PC-9 (cell line): ENCODE data around the gene SAPCD1. TPM values are rescaled to one million over a fixed set of nuclear protein-coding genes. Genes with fewer than 3 reads are reported as not detected.

Experiments
- BruUV-seq: library from RNA; stranded (reverse); fragments of 400-500 nt; replicated peaks from 2 replicates; lab custom pipeline; 2021; lab: Mats Ljungman, UMichigan
- CTCF ChIA-PET: fragments of 300-600 bp; sonication (Branson Sonifier 250); formaldehyde crosslinking; loops from one replicate; lab custom pipeline; 2022; ENCODE audit warnings: antibody characterized with exemption; lab: Charles Lee
- POLR2A ChIA-PET: fragments of 300-600 bp; sonication (Branson Sonifier 250); formaldehyde crosslinking; loops from one replicate; lab custom pipeline; 2022; ENCODE audit warnings: antibody characterized with exemption; ENCODE audit not compliant: unreplicated experiment; lab: Charles Lee
- DNase-seq, 2 experiments: peaks; one replicate each; pipeline versions ENCODE4 v3.0.0 to v3.0.0-alpha.2; 2015 to 2022; ENCODE audit warnings: mixed read lengths in 1 of 2
- H2AFZ ChIP-seq: fragments of 200-600 bp; sonication (generic); 2 replicates; pipeline ENCODE4 v1.8.1; 2017; ENCODE audit warnings: antibody characterized with exemption
- H3F3A ChIP-seq: fragments of 200-600 bp; sonication (generic); 2 replicates; pipeline ENCODE4 v1.8.1; 2017; ENCODE audit warnings: antibody characterized with exemption, mild to moderate bottlenecking, low read depth; ENCODE audit not compliant: insufficient read depth
- H3K27ac ChIP-seq: fragments of 200-600 bp; sonication (generic); 2 replicates; pipeline ENCODE4 v1.6.1; 2016; ENCODE audit warnings: mixed run types
- H3K27me3 ChIP-seq: fragments of 200-600 bp; sonication (generic); 2 replicates; pipeline ENCODE4 v1.6.1; 2016; ENCODE audit warnings: low read depth, mixed run types; ENCODE audit not compliant: insufficient read depth
- H3K36me3 ChIP-seq: fragments of 200-600 bp; sonication (generic); 2 replicates; pipeline ENCODE4 v1.6.1; 2016; ENCODE audit warnings: low read depth, mixed run types
- H3K4me1 ChIP-seq: fragments of 200-600 bp; sonication (generic); replicated peaks from 2 replicates; pipeline ENCODE4 v1.6.1; 2016; ENCODE audit warnings: mixed run types; ENCODE audit not compliant: insufficient read depth
- H3K4me2 ChIP-seq: fragments of 200-600 bp; sonication (generic); 2 replicates; pipeline ENCODE4 v1.6.1; 2017; ENCODE audit warnings: mixed run types
- H3K4me3 ChIP-seq: fragments of 200-600 bp; sonication (generic); 2 replicates; pipeline ENCODE4 v1.6.1; 2016; ENCODE audit warnings: mixed run types
- H3K79me2 ChIP-seq: fragments of 200-600 bp; sonication (generic); 2 replicates; pipeline ENCODE4 v1.6.1; 2017; ENCODE audit warnings: low read depth, mixed run types
- H3K9me2 ChIP-seq: fragments of 200-600 bp; sonication (generic); 2 replicates; pipeline ENCODE4 v1.8.1; 2017; ENCODE audit warnings: mild to moderate bottlenecking; ENCODE audit not compliant: insufficient read depth
- H3K9me3 ChIP-seq: fragments of 200-600 bp; sonication (generic); 2 replicates; pipeline ENCODE4 v1.8.1; 2016; ENCODE audit warnings: low read depth; ENCODE audit not compliant: insufficient read depth
- H4K20me1 ChIP-seq: fragments of 200-600 bp; sonication (generic); 2 replicates; pipeline ENCODE4 v1.8.1; 2017; ENCODE audit not compliant: insufficient read depth
- EZH2 ChIP-seq: fragments of 200-600 bp; sonication (generic); IDR thresholded peaks from 2 replicates; pipeline ENCODE4 v1.8.0; 2017; ENCODE audit warnings: antibody characterized with exemption, low read depth
- intact Hi-C: fragments of 100-400 bp; cut with micrococcal nuclease; formaldehyde crosslinking; loops from one replicate; pipeline ENCODE4 v1.10.0; 2022; ENCODE audit not compliant: unreplicated experiment
- total RNA-seq: library from RNA; stranded (reverse); gene quantifications from 2 replicates; pipeline ENCODE4 v1.2.3, GENCODE V29; 2021
- TF ChIP-seq, protein P1 (sequence below): fragments of 200-600 bp; sonication (generic); conservative IDR thresholded peaks from 2 replicates; pipeline ENCODE4 v1.6.1; 2017; ENCODE audit warnings: mixed run types, antibody characterized with exemption, mild to moderate bottlenecking, moderate library complexity

The SAPCD1 gene
- total RNA-seq, 1 experiment from 2014 or later: 11.1 TPM

DNA sequence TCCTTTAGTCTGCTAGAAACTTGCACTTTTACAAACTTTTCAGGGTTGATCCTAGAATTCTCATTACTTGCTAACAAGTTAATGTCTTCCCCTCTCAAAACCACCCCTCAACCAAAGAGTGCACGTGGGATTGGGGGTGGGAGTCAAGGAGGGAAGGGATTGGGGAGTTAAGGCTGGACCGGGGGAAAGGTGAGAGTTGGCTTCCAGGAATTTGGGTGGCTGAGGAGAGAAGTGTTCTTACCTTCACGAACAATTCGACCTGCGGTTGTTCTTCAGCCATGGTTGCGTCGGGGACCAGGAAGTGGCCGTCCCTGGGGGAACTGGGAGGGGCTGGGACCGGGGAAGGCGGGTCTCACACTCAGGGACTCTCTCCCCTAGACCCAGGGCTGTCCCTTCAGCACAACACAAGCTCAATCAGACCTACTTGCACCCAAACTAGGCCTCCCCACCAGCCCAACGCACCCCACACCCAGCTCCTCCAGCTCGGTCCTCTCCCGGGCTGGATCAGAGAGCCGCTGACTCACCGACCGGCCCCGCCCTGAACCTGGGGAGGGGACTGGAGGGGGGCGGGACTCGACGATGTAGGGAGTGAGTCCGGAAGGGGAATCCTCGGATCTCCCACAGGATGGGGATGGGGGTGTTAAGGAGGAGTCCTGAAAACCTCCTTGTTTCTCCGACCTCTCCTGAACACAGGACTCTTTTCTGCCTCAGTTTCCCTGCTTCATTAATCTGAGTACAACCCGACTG is 26.3 kb upstream of the SAPCD1 start, which contains the start of gene CLIC1:
CLIC1 (minus strand) TSS at position 510 of the 747 bp plus-strand sequence; CDS start at position 280, 230 bp downstream.
- CTCF ChIA-PET: interaction anchor here (3.2 kb wide), 1 partner anchor 34 kb away, joined by 10 read pairs; no protein-coding TSS in a partner anchor
- Histone ChIP-seq H3K36me3 (peaks cover 30% of the 10 kb centered on the region), H3K4me2 (peak within 1 kb of the TSS; percentile 83), H4K20me1 (peaks cover 21% of the 10 kb centered on the region; the same call in 1 of the 2 replicates), H2AFZ (peak within 1 kb of the TSS; percentile 75), H3K9me3 (no peaks in the 10 kb centered on the region), H3F3A (peaks cover 61% of the 10 kb centered on the region), H3K9me2 (no peaks in the 10 kb centered on the region), H3K27ac (peak within 1 kb of the TSS; percentile 79), H3K4me1 (peaks cover 44% of the 10 kb centered on the region), H3K27me3 (no peaks in the 10 kb centered on the region), H3K79me2 (peaks cover 57% of the 10 kb centered on the region), H3K4me3 (peak within 1 kb of the TSS; percentile 86)
- intact Hi-C loops: loop anchor here (5.0 to 10.0 kb wide), 2 partner anchors 191 to 239 kb away; partner anchors contain the start of genes ATP6V1G2, DDX39B, MICB and NFKBIL1
- TF ChIP-seq, protein P1, sequence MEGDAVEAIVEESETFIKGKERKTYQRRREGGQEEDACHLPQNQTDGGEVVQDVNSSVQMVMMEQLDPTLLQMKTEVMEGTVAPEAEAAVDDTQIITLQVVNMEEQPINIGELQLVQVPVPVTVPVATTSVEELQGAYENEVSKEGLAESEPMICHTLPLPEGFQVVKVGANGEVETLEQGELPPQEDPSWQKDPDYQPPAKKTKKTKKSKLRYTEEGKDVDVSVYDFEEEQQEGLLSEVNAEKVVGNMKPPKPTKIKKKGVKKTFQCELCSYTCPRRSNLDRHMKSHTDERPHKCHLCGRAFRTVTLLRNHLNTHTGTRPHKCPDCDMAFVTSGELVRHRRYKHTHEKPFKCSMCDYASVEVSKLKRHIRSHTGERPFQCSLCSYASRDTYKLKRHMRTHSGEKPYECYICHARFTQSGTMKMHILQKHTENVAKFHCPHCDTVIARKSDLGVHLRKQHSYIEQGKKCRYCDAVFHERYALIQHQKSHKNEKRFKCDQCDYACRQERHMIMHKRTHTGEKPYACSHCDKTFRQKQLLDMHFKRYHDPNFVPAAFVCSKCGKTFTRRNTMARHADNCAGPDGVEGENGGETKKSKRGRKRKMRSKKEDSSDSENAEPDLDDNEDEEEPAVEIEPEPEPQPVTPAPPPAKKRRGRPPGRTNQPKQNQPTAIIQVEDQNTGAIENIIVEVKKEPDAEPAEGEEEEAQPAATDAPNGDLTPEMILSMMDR: no peak
- no peak for TF ChIP-seq EZH2
- peak; percentile 79 to 83 for DNase-seq
- POLR2A ChIA-PET: interaction anchor here (0.6 to 1.5 kb wide), 7 partner anchors 10 to 162 kb away, joined by 3 to 6 read pairs (median 3); no protein-coding TSS in a partner anchor
- BruUV-seq: TSS peak; percentile 60

DNA sequence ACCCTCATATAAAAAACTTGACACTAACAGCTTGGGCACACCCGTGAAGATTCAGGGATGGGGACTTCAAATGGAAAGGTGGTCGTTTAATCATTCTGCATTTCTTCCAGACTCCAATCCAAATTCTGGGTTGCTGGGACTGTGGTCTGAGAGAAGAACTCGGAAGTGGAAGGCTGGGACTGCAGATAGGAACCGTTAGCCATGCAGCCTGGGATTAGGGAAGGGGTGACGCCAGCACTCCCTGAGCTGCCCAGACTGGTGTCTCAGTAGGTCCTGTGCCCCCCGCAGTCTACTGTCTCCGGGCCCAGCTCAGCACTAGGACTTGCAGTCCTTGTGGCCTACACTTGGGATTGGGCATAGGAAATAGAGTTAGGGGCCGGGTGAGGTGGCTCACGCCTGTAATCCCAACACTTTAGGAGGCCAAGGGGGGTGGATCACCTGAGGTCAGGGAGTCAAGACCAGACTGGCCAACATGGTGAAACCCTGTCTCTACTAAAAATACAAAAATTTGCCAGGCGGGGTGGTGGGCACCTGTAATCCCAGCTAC is 25.6 kb upstream of the SAPCD1 start:
- H3K9me2 ChIP-seq: no peaks in the 10 kb centered on the region
- peaks cover 59% of the 10 kb centered on the region for H3F3A ChIP-seq
- no peaks in the 10 kb centered on the region for H3K9me3 ChIP-seq
- H3K4me1 ChIP-seq: peaks cover 44% of the 10 kb centered on the region
- CTCF ChIA-PET: interaction anchor here (3.2 kb wide), 1 partner anchor 33 kb away, joined by 10 read pairs; no protein-coding TSS in a partner anchor
- TF ChIP-seq EZH2: no peak
- TF ChIP-seq, protein P1: no peak
- peaks cover 27% of the 10 kb centered on the region for H3K36me3 ChIP-seq
- H3K27me3 ChIP-seq: no peaks in the 10 kb centered on the region
- BruUV-seq: TSS peak; percentile 15
- peak overlapping the region; percentile 75 for H2AFZ ChIP-seq
- peaks cover 21% of the 10 kb centered on the region; the same call in 1 of the 2 replicates for H4K20me1 ChIP-seq
- peak overlapping the region; percentile 86 for H3K4me3 ChIP-seq
- intact Hi-C loops: loop anchor here (5.0 to 10.0 kb wide), 2 partner anchors 192 to 240 kb away; partner anchors contain the start of genes ATP6V1G2, DDX39B, MICB and NFKBIL1
- peak overlapping the region; percentile 73 for H3K27ac ChIP-seq
- POLR2A ChIA-PET: interaction anchor here (0.5 to 1.5 kb wide), 7 partner anchors 9 to 161 kb away, joined by 3 to 6 read pairs (median 3); partner anchors contain the start of gene HSPA1B
- H3K79me2 ChIP-seq: peaks cover 57% of the 10 kb centered on the region
- H3K4me2 ChIP-seq: peak overlapping the region; percentile 83
- no peak for DNase-seq
